Mesendoderm (in vitro differentiated cells): ENCODE measurements around the gene ZC3H4.

Experiments used
- DNase-seq: peaks from one replicate; pipeline ENCODE4 v3.0.0; 2013
- H2AK5ac ChIP-seq: 2 replicates; pipeline ENCODE4 v1.6.1; 2013; ENCODE audit warnings: low read length, inconsistent platforms
- H2BK120ac ChIP-seq: 2 replicates; pipeline ENCODE4 v1.6.1; 2013; ENCODE audit warnings: low read depth, mild to moderate bottlenecking, low read length, moderate library complexity, mixed read lengths
- H2BK15ac ChIP-seq: replicated peaks from 2 replicates; pipeline ENCODE4 v1.6.1; 2013; ENCODE audit warnings: low read depth, mild to moderate bottlenecking, moderate library complexity
- H2BK5ac ChIP-seq: 2 replicates; pipeline ENCODE4 v1.6.1; 2013; ENCODE audit warnings: low read length, inconsistent platforms
- H3K18ac ChIP-seq: 2 replicates; pipeline ENCODE4 v1.6.1; 2013; ENCODE audit warnings: mild to moderate bottlenecking, low read length, mixed read lengths
- H3K23ac ChIP-seq: one replicate; pipeline ENCODE4 v1.6.1; 2013; ENCODE audit warnings: low read length
- H3K27ac ChIP-seq: 2 replicates; pipeline ENCODE4 v1.5.1; 2013; ENCODE audit warnings: low read depth, mild to moderate bottlenecking, inconsistent platforms, low read length, moderate library complexity
- H3K27me3 ChIP-seq: 2 replicates; pipeline ENCODE4 v1.6.1; 2013; ENCODE audit warnings: low read length, control low read depth, mild to moderate bottlenecking, inconsistent platforms; ENCODE audit not compliant: insufficient read depth, poor library complexity
- H3K36me3 ChIP-seq: 2 replicates; pipeline ENCODE4 v1.6.1; 2013; ENCODE audit warnings: low read length, inconsistent platforms; ENCODE audit not compliant: control insufficient read depth, insufficient read depth
- H3K4ac ChIP-seq: one replicate; pipeline ENCODE4 v1.6.1; 2013; ENCODE audit warnings: low read depth, mild to moderate bottlenecking, low read length, moderate library complexity
- H3K4me1 ChIP-seq: 2 replicates; pipeline ENCODE4 v1.6.1; 2013; ENCODE audit warnings: low read depth, low read length, inconsistent platforms; ENCODE audit not compliant: control insufficient read depth
- H3K4me2 ChIP-seq: 2 replicates; pipeline ENCODE4 v1.6.1; 2013; ENCODE audit warnings: low read length
- H3K4me3 ChIP-seq: 2 replicates; pipeline ENCODE4 v1.5.1; 2013; ENCODE audit warnings: mild to moderate bottlenecking, low read length
- H3K56ac ChIP-seq: one replicate; pipeline ENCODE4 v1.6.1; 2013; ENCODE audit warnings: low read length
- H3K79me1 ChIP-seq: 2 replicates; pipeline ENCODE4 v1.6.1; 2013; ENCODE audit warnings: low read length, inconsistent platforms
- H3K79me2 ChIP-seq: 2 replicates; pipeline ENCODE4 v1.6.1; 2013; ENCODE audit warnings: mild to moderate bottlenecking, low read length; ENCODE audit not compliant: control insufficient read depth, insufficient read depth
- H3K9ac ChIP-seq: 2 replicates; pipeline ENCODE4 v1.6.1; 2013; ENCODE audit warnings: low read length, inconsistent platforms
- H4K5ac ChIP-seq: one replicate; pipeline ENCODE4 v1.6.1; 2013; ENCODE audit warnings: low read length
- H4K8ac ChIP-seq: one replicate; pipeline ENCODE4 v1.6.1; 2013; ENCODE audit warnings: low read depth, mild to moderate bottlenecking, control low read depth, low read length, moderate library complexity
- WGBS: extraction: QIAGEN DNeasy Blood & Tissue Kit; methylation state at CpG from one replicate; pipeline ENCODE4 v1.1.7; 2013; ENCODE audit warnings: low lambda C conversion rate, missing lambda C conversion rate; ENCODE audit not compliant: insufficient coverage; ENCODE audit errors: extremely low coverage; 5-methylcytosine and 5-hydroxymethylcytosine counted together

Gene ZC3H4

GRCh38 chr19:47045867-47046470 is 67.6 kb downstream of the ZC3H4 start:
- Histone ChIP-seq H2BK5ac (no peak overlapping the region), H3K18ac (no peak overlapping the region), H3K79me2 (no peaks in the 10 kb centered on the region), H3K4me2 (no peak overlapping the region), H2AK5ac (no peak overlapping the region), H3K4me3 (no peak overlapping the region), H3K4me1 (peaks cover 2% of the 10 kb centered on the region), H3K56ac (no peak overlapping the region), H2BK120ac (no peak overlapping the region), H3K27me3 (no peaks in the 10 kb centered on the region), H3K9ac (no peak overlapping the region), H4K5ac (no peak overlapping the region), H4K8ac (no peak overlapping the region), H2BK15ac (no peak overlapping the region), H3K27ac (no peak overlapping the region), H3K36me3 (no peaks in the 10 kb centered on the region), H3K79me1 (peaks cover 2% of the 10 kb centered on the region), H3K23ac (no peak overlapping the region), H3K4ac (no peak overlapping the region)
- WGBS, result no CpG with 5 or more reads among the region's 45 CpGs
- DNase-seq, result no peak

GRCh38 chr19:47044946-47045866 is 68.4 kb downstream of the ZC3H4 start:
- peaks cover 2% of the 10 kb centered on the region for H3K4me1 ChIP-seq
- no peak overlapping the region for H2BK15ac ChIP-seq
- H4K8ac ChIP-seq, result no peak overlapping the region
- no peak overlapping the region for H3K9ac ChIP-seq
- no peak overlapping the region for H3K23ac ChIP-seq
- no peaks in the 10 kb centered on the region for H3K27me3 ChIP-seq
- H3K18ac ChIP-seq, result no peak overlapping the region
- peaks cover 2% of the 10 kb centered on the region for H3K79me1 ChIP-seq
- no peak overlapping the region for H3K27ac ChIP-seq
- no peak overlapping the region for H3K4me3 ChIP-seq
- H3K4ac ChIP-seq, result no peak overlapping the region
- H3K4me2 ChIP-seq, result no peak overlapping the region
- DNase-seq, result no peak
- no peak overlapping the region for H2AK5ac ChIP-seq
- no peak overlapping the region for H2BK5ac ChIP-seq
- no peak overlapping the region for H2BK120ac ChIP-seq
- H3K36me3 ChIP-seq, result no peaks in the 10 kb centered on the region
- no peak overlapping the region for H3K56ac ChIP-seq
- WGBS, result no CpG with 5 or more reads among the region's 56 CpGs
- H4K5ac ChIP-seq, result no peak overlapping the region
- H3K79me2 ChIP-seq, result no peaks in the 10 kb centered on the region

DNA sequence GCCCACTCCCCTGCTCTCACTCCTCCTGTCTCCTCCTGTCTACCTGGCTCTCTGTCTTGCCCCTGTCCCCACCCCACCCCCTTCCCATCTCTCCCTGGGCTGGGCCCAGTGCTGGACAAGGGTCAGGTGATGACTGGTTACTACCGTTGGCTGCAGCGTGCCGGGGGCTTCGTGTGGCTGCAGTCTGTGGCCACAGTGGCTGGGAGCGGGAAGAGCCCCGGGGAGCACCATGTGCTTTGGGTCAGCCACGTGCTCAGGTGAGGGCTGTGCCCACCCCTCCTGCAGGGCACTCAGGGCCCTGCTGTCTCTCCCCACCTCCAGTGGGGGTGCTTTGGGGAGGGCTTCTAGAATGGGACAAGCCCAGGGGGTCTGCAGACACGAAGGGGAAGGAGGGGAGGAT is 72.7 kb downstream of the ZC3H4 start:
- Histone ChIP-seq H2BK5ac (no peak overlapping the region), H3K4me1 (peaks cover 2% of the 10 kb centered on the region), H4K5ac (no peak overlapping the region), H2BK120ac (no peak overlapping the region), H3K79me1 (no peaks in the 10 kb centered on the region), H3K9ac (no peak overlapping the region), H3K4me2 (no peak overlapping the region), H3K4ac (no peak overlapping the region), H3K79me2 (no peaks in the 10 kb centered on the region), H3K27me3 (no peaks in the 10 kb centered on the region), H3K23ac (no peak overlapping the region), H3K4me3 (no peak overlapping the region), H2AK5ac (no peak overlapping the region), H3K36me3 (no peaks in the 10 kb centered on the region), H2BK15ac (no peak overlapping the region), H4K8ac (no peak overlapping the region), H3K18ac (no peak overlapping the region), H3K27ac (no peak overlapping the region), H3K56ac (no peak overlapping the region)
- no CpG with 5 or more reads among the region's 8 CpGs for WGBS
- no peak for DNase-seq

DNA sequence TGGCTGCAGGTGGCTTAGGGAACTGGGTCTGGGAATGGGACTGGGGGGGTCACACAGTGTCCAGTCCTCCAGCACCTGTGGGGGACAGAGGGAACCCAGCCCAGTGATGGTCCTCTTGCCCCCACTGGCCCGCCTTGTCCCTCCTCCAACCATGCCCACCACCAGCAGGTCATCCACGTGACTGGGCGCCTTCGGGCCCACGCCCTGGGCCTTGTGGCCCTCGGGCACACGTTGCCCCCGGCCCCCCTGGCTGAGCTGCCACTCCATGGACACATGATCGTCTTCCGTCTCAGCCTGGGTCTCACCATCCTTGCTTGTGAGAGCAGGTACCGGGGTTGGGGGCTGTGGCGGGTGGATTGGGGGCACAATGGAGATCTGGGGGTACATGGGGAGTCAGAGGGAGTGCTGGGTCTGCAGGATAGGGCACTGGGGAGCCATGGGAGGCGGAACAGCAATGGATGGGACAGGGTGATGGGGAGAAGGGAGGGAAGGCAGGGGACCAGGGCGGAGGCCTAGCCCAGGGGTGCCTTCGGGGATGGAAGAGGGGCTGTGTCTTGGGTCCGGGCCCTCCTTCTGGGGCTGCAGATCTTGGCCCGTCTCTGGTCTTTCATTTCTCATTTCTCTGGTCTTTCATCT is 74.2 kb downstream of the ZC3H4 start:
- no peak overlapping the region for H2BK5ac ChIP-seq
- H4K5ac ChIP-seq, result no peak overlapping the region
- no CpG with 5 or more reads among the region's 17 CpGs for WGBS

DNA sequence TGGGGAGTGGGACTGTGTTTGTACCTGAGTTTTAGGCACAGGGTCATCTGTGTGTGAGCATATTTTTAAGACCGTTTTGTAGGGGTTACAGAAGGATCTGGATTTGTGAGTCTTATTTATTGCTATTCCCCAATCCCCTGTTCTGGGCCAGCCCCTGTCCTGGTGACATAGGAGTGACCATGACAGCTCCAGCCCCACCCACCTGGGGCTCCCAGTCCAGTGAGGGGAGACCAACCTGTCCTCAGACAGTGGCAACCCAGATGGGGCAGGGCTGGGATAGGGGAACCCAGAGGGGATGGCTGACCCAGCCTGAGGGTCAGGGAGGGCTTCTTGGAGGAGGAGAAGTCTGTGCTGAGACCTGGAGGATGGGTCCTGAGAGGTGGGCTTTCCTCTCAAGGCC is 75.8 kb downstream of the ZC3H4 start:
- no peak overlapping the region for H3K4me3 ChIP-seq
- no peak overlapping the region for H3K9ac ChIP-seq
- H3K4ac ChIP-seq, result no peak overlapping the region
- H3K36me3 ChIP-seq, result no peaks in the 10 kb centered on the region
- no peak overlapping the region for H3K4me2 ChIP-seq
- no peak for DNase-seq
- H3K23ac ChIP-seq, result no peak overlapping the region
- no peak overlapping the region for H3K56ac ChIP-seq
- no peak overlapping the region for H2BK120ac ChIP-seq
- H3K79me2 ChIP-seq, result no peaks in the 10 kb centered on the region
- no peak overlapping the region for H4K8ac ChIP-seq
- H2AK5ac ChIP-seq, result no peak overlapping the region
- H4K5ac ChIP-seq, result no peak overlapping the region
- H3K18ac ChIP-seq, result no peak overlapping the region
- H3K27me3 ChIP-seq, result no peaks in the 10 kb centered on the region
- H2BK15ac ChIP-seq, result no peak overlapping the region
- H2BK5ac ChIP-seq, result no peak overlapping the region
- peaks cover 2% of the 10 kb centered on the region for H3K4me1 ChIP-seq
- no peak overlapping the region for H3K27ac ChIP-seq
- WGBS, result no CpG with 5 or more reads among the region's 1 CpG
- H3K79me1 ChIP-seq, result no peaks in the 10 kb centered on the region

More for the DNA sequence above, 74.2 kb downstream of the ZC3H4 start:
- Histone ChIP-seq H2AK5ac (no peak overlapping the region), H3K36me3 (no peaks in the 10 kb centered on the region), H3K27me3 (no peaks in the 10 kb centered on the region), H3K18ac (no peak overlapping the region), H4K8ac (no peak overlapping the region), H3K4me1 (peaks cover 2% of the 10 kb centered on the region), H3K23ac (no peak overlapping the region), H3K4me3 (no peak overlapping the region), H3K79me1 (no peaks in the 10 kb centered on the region), H3K9ac (no peak overlapping the region), H3K27ac (no peak overlapping the region), H3K56ac (no peak overlapping the region), H3K79me2 (no peaks in the 10 kb centered on the region), H2BK15ac (no peak overlapping the region), H2BK120ac (no peak overlapping the region), H3K4ac (no peak overlapping the region), H3K4me2 (no peak overlapping the region)
- DNase-seq, result no peak
